PC-9 (cell line): Measurements from ENCODE around the gene ACSF2.

Source experiments
- EZH2 ChIP-seq: fragments of 200-600 bp; sonication (generic); IDR thresholded peaks from 2 replicates; pipeline ENCODE4 v1.8.0; 2017; ENCODE audit warnings: antibody characterized with exemption, low read depth
- TF ChIP-seq, protein P1 (sequence below): fragments of 200-600 bp; sonication (generic); conservative IDR thresholded peaks from 2 replicates; pipeline ENCODE4 v1.6.1; 2017; ENCODE audit warnings: mixed run types, antibody characterized with exemption, mild to moderate bottlenecking, moderate library complexity

DNA sequence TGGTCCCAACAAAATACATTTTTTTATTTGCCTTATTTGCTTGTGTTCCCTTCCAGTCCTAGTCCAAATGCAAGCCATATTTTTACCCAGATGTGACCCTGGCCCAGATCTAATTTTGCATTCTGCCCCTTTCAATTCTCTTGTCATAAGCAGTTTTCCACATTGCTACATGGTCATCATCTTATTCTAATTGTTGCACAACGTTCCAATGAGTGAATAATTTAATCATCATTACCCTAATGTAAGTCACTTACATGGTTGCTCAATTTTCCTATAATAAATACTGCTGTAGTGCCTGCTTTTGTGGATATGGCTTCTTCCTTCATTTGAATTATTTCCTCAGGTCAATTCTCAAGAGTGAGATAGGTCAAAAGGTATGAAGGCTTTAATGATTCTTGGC, 65.5 kb downstream of the ACSF2 start:
- TF ChIP-seq, protein P1, sequence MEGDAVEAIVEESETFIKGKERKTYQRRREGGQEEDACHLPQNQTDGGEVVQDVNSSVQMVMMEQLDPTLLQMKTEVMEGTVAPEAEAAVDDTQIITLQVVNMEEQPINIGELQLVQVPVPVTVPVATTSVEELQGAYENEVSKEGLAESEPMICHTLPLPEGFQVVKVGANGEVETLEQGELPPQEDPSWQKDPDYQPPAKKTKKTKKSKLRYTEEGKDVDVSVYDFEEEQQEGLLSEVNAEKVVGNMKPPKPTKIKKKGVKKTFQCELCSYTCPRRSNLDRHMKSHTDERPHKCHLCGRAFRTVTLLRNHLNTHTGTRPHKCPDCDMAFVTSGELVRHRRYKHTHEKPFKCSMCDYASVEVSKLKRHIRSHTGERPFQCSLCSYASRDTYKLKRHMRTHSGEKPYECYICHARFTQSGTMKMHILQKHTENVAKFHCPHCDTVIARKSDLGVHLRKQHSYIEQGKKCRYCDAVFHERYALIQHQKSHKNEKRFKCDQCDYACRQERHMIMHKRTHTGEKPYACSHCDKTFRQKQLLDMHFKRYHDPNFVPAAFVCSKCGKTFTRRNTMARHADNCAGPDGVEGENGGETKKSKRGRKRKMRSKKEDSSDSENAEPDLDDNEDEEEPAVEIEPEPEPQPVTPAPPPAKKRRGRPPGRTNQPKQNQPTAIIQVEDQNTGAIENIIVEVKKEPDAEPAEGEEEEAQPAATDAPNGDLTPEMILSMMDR = no peak
- no peak for TF ChIP-seq EZH2
